Measurements from ENCODE around the gene NSFL1C. TPM values are rescaled to one million over a fixed set of nuclear protein-coding genes. Genes with fewer than 3 reads are reported as not detected.
A peak's percentile ranks its signal among the peaks of the same experiment; 100 is the strongest.
"Not testable (repeated sequence)": the region's sequence is repeated elsewhere in the genome, so short reads cannot be mapped to it uniquely, and the experiment has no call there.

NSFL1C gene
- total RNA-seq, 3 donors from 2014 or later, result 70.3 to 84.1 (median 80.0) TPM

DNA sequence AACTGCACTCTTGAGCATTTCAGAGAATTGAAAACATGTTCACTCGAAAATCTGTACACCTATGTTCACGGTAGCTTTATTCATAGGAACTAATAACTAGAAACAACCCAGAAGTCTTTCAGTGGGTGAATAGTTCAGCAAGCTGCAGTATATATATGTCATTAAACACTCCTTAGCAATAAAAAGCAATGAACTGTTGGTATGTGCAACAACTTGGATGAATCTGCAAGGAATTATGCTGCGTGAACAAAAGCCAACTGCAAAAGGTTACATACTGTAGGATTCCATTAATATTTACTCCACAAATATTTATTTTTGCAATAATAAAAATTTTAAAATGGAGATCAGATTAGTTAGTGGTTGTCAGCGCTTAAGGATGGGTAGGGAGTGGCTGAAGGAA, 51.7 kb downstream of the NSFL1C start:
- DNase-seq (no peak), ATAC-seq (peak; percentile 64)
- Histone ChIP-seq H3K9me3 (no peaks in the 10 kb centered on the region), H3K4me3 (no peak overlapping the region), H3K36me3 (ENCODE audit: low read depth) (no peaks in the 10 kb centered on the region), H3K4me1 (ENCODE audit: low read depth) (no peaks in the 10 kb centered on the region)
- intact Hi-C loops (cut with DNase I, micrococcal nuclease), result no loop called here
- TF ChIP-seq, protein P1, sequence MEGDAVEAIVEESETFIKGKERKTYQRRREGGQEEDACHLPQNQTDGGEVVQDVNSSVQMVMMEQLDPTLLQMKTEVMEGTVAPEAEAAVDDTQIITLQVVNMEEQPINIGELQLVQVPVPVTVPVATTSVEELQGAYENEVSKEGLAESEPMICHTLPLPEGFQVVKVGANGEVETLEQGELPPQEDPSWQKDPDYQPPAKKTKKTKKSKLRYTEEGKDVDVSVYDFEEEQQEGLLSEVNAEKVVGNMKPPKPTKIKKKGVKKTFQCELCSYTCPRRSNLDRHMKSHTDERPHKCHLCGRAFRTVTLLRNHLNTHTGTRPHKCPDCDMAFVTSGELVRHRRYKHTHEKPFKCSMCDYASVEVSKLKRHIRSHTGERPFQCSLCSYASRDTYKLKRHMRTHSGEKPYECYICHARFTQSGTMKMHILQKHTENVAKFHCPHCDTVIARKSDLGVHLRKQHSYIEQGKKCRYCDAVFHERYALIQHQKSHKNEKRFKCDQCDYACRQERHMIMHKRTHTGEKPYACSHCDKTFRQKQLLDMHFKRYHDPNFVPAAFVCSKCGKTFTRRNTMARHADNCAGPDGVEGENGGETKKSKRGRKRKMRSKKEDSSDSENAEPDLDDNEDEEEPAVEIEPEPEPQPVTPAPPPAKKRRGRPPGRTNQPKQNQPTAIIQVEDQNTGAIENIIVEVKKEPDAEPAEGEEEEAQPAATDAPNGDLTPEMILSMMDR (IDR thresholded peaks at IDR 0.05), result no peak

DNA sequence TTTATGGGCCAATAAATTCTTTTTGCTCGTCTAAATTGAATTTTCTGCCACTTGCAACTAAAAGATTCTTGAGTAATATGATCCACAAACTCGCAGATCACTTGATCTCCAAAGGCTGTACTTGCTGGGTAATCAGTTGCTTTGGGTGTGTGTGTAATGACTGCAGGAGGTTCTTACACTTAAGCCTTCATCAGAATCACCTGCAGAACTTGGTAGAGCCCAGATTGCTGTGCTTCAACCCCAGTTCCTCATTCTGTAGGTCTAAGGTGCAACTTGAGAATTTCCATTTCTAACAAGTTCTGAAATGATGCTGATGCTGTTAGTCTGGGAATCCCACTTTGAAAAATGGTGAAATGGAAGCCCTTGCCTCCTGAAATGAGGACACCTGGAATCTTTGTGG, 60.8 kb downstream of the NSFL1C start:
- no peak for DNase-seq
- intact Hi-C loops (cut with DNase I, micrococcal nuclease), result no loop called here

GRCh38 chr20:1403624-1404023, 63.0 kb downstream of the NSFL1C start:
- DNase-seq (no peak), ATAC-seq (no peak)
- no peaks in the 10 kb centered on the region for H3K36me3 ChIP-seq (ENCODE audit: low read depth)
- H3K4me1 ChIP-seq (ENCODE audit: low read depth), result peaks cover 32% of the 10 kb centered on the region
- no peaks in the 10 kb centered on the region for H3K9me3 ChIP-seq
- TF ChIP-seq, protein P1 (IDR thresholded peaks at IDR 0.05), result no peak
- H3K4me3 ChIP-seq, result no peak overlapping the region
- intact Hi-C loops (cut with DNase I, micrococcal nuclease), result no loop called here

More for the DNA sequence above, 60.8 kb downstream of the NSFL1C start:
- Histone ChIP-seq H3K4me3 (no peak overlapping the region), H3K4me1 (ENCODE audit: low read depth) (peaks cover 15% of the 10 kb centered on the region), H3K9me3 (no peaks in the 10 kb centered on the region), H3K36me3 (ENCODE audit: low read depth) (no peaks in the 10 kb centered on the region)
- peak; percentile 37 for ATAC-seq
- TF ChIP-seq, protein P1 (IDR thresholded peaks at IDR 0.05), result no peak

DNA sequence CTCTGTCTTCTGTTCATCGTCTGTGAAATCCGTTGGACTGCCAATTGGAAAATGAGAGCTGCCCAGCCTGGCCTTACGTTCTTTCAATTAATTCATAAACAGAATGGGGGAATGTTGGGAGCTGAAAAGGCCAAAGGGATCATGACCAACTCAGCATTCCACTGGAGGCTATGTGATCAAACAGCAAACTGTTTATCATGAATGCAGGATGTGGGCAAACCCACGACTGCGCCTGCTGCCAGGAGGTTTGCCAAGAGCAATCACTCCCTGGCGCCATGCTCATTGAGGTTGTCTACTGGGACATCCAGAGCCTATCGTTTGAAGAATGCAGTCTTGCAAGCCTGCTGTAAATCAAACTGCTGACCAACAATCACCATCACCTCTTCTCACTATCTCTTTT, 64.5 kb downstream of the NSFL1C start:
- TF ChIP-seq, protein P1 (IDR thresholded peaks at IDR 0.05), result no peak
- ATAC-seq, result no peak
- no peak for DNase-seq
- Histone ChIP-seq H3K4me3 (no peak overlapping the region), H3K9me3 (no peaks in the 10 kb centered on the region), H3K36me3 (ENCODE audit: low read depth) (no peaks in the 10 kb centered on the region), H3K4me1 (ENCODE audit: low read depth) (peaks cover 37% of the 10 kb centered on the region)
- intact Hi-C loops (cut with DNase I, micrococcal nuclease), result no loop called here

DNA sequence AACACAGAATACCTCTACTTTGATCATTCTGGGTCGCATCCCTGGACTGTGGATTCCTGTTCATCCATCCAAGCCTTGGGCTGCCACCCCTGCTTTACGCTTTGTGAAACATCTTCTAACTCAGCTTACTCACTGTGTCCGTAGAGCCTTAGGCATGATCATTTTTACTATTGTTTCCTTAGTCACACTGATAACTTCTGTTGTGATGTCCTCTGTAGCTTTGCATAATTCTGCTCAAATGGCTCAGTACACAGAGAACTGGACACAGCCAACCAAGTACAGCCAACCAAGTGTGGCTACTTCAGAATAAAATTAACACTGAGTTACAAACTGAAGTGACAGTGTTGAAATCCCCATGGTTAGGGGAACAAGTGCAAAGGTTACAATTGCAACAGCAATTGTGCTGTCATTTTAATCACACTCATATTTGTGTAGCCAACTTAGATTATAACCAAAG, 65.2 kb downstream of the NSFL1C start:
- peak; percentile 27 for ATAC-seq
- DNase-seq, result no peak
- TF ChIP-seq, protein P1 (IDR thresholded peaks at IDR 0.05), result no peak
- Histone ChIP-seq H3K36me3 (ENCODE audit: low read depth) (no peaks in the 10 kb centered on the region), H3K4me3 (no peak overlapping the region), H3K9me3 (no peaks in the 10 kb centered on the region), H3K4me1 (ENCODE audit: low read depth) (peaks cover 37% of the 10 kb centered on the region)
- intact Hi-C loops (cut with DNase I, micrococcal nuclease), result no loop called here

- DNase-seq (peak in 1 of 3 donors; percentile 66), ATAC-seq (peak; percentile 73)
- H3K36me3 ChIP-seq (ENCODE audit: low read depth); intact Hi-C loops (cut with DNase I, micrococcal nuclease); H3K9me3 ChIP-seq; H3K4me3 ChIP-seq: not testable (repeated sequence)
- peaks cover 37% of the 10 kb centered on the region for H3K4me1 ChIP-seq (ENCODE audit: low read depth)
Observed at GRCh38 chr20:1399678-1400366, 66.8 kb downstream of the NSFL1C start.

- H3K36me3 ChIP-seq (ENCODE audit: low read depth); intact Hi-C loops (cut with DNase I, micrococcal nuclease); H3K9me3 ChIP-seq; H3K4me3 ChIP-seq: not testable (repeated sequence)
- ATAC-seq (peak; percentile 22), DNase-seq (peak in 1 of 3 donors; percentile 61)
- H3K4me1 ChIP-seq (ENCODE audit: low read depth), result peaks cover 40% of the 10 kb centered on the region
Observed at GRCh38 chr20:1398185-1398584, 68.5 kb downstream of the NSFL1C start.
